Head of caudate nucleus (tissue), 42 donors: ENCODE measurements around the gene P2RY11.

ENCODE experiments used
- DNase-seq, 42 donors: peaks; one replicate each; pipeline versions ENCODE4 v3.0.0 to v3.0.0-alpha.2; 2020 to 2021; ENCODE audit warnings: mixed read lengths in 7 of 42
- intact Hi-C: fragments of 100-400 bp; cut with DNase I; formaldehyde crosslinking; loops from one replicate; pipeline ENCODE4 v1.15.0; 2022

P2RY11 gene

GRCh38 chr19:10155839-10156238, 44.3 kb downstream of the P2RY11 start:
- no peak for DNase-seq
- intact Hi-C loops: no loop called here

DNA sequence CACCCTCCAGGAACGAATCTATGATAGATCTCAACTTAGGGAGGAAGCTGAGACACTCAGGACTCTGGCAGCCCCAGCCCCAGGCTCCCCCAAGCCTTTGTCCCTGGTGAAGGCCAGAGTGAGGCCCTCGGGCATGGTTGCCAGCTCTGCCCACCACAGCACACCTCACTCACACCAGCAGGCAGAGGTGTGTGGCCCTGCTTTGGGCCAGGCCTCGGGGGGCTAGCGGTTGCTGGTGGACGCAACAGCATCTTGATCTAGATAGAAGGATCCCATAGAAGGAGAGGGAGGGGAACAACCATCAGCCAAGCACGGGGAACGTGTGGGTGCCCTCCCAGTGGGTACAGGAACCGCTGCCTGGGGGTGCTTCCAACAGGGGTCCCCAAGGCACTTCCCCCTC, 46.6 kb downstream of the P2RY11 start:
- intact Hi-C loops: no loop called here
- DNase-seq: no peak

DNA sequence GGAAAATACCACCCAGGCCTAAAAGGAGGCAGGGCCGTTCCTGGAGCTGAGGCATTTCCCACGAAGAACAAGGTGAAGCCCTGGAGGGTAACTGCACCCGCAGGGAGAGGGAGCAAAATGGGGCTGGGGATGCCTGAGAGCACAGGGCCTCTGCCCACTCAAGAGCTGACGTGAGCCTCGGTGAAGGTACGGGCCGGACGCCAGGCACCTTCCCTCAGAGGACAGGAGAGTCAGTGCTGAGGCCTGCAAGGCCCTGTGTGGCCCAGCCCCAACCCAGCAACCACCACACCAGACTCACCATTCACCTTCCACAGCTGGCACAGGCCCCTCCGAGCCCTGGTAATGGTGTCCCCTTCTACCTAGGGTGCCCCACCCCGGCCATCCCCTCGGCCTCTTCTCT, 47.0 kb downstream of the P2RY11 start:
- intact Hi-C loops: no loop called here

DNA sequence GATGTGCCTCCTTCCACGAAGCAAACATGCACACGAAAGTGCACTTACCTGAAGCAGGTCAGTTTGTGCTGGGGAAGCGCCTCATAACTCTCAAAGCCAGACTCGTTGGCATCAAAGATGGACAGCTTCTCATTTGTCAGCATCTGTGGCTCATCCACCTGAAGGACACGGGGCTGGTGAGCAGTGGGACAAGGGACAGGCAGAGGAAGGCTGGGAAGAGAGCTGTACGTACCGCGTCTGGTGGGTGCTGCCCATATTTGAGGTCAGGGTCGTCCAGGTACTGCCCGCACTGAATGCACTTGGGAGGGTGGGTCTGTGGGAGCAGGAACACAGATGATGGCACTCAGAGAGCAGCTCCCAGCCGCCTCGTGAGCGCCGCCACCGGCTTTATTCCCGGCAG, 48.1 kb downstream of the P2RY11 start:
- intact Hi-C loops: no loop called here

More for the DNA sequence above, 47.0 kb downstream of the P2RY11 start:
- DNase-seq: no peak

GRCh38 chr19:10163536-10163935, 52.0 kb downstream of the P2RY11 start:
- no peak for DNase-seq
- intact Hi-C loops: no loop called here

More for the DNA sequence above, 48.1 kb downstream of the P2RY11 start:
- no peak for DNase-seq
